Gastrocnemius medialis (tissue), 4 donors: Measurements from ENCODE around the gene SLC17A1.

Experiments used
- POLR2A ChIP-seq, 2 donors: fragments of 450-650 bp; IDR thresholded peaks; one replicate each; pipeline ENCODE4 v1.6.1; 2017; ENCODE audit warnings: antibody characterized with exemption in 2 of 2, mild to moderate bottlenecking in 2 of 2, moderate library complexity in 2 of 2
- TF ChIP-seq, protein P1 (sequence below), 5 experiments: fragments of 450-650 bp in 3 of 5; fragments of 200-600 bp in 2 of 5; sonication (generic) in 2 of 5; IDR thresholded peaks in 4 of 5; conservative IDR thresholded peaks in 1 of 5; 1 replicate in 4 of 5; 2 replicates in 1 of 5; pipeline ENCODE4 v1.5.1; 2016 to 2019; ENCODE audit warnings: antibody characterized with exemption in 5 of 5, mild to moderate bottlenecking in 3 of 5, moderate library complexity in 3 of 5

DNA sequence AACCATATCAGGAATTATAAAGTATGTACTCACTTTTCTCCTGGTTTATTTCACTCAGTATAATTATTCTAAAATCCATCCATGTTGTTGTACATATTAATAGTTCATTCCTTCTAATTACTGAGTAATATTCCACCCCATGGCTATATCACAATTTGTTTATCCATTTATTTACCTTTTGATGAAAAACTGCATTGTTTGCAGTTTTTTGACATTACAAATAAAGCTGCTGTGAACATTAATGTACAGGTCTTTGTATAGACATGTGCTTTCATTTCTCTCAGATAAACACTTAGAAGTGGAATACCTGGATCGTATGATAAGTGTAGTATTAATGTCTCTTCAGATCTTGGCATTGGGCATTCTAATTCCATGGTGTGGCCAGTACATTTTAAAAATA, 38.0 kb upstream of the SLC17A1 start:
- TF ChIP-seq, protein P1, sequence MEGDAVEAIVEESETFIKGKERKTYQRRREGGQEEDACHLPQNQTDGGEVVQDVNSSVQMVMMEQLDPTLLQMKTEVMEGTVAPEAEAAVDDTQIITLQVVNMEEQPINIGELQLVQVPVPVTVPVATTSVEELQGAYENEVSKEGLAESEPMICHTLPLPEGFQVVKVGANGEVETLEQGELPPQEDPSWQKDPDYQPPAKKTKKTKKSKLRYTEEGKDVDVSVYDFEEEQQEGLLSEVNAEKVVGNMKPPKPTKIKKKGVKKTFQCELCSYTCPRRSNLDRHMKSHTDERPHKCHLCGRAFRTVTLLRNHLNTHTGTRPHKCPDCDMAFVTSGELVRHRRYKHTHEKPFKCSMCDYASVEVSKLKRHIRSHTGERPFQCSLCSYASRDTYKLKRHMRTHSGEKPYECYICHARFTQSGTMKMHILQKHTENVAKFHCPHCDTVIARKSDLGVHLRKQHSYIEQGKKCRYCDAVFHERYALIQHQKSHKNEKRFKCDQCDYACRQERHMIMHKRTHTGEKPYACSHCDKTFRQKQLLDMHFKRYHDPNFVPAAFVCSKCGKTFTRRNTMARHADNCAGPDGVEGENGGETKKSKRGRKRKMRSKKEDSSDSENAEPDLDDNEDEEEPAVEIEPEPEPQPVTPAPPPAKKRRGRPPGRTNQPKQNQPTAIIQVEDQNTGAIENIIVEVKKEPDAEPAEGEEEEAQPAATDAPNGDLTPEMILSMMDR (IDR thresholded peaks at IDR 0.05 in 4 of 5, conservative IDR thresholded peaks at IDR 0.05 in 1 of 5) = no peak
- no peak for TF ChIP-seq POLR2A (IDR thresholded peaks at IDR 0.05)
